ENCODE results near the gene TAB2.

Gene TAB2

GRCh38 chr6:149435919-149436586, 118.5 kb downstream of the TAB2 start:
- no peaks in the 10 kb centered on the region for H3K36me3 ChIP-seq (ENCODE audit: control insufficient read depth, low read length)
- H3K9me2 ChIP-seq (replicated peaks; ENCODE audit: control insufficient read depth, low read length) = no peaks in the 10 kb centered on the region
- no peak overlapping the region for H3K27ac ChIP-seq (ENCODE audit: low read depth, low read length)
- no peaks in the 10 kb centered on the region for H3K79me2 ChIP-seq (ENCODE audit: control insufficient read depth, low read length)
- no peak overlapping the region for H3K4me2 ChIP-seq (ENCODE audit: low read length)
- TF ChIP-seq CTCF (IDR thresholded peaks at IDR 0.05; ENCODE audit: low read depth, low read length, poor library complexity, severe bottlenecking) (no peak), EZH2phosphoT487 (IDR thresholded peaks at IDR 0.05; ENCODE audit: borderline replicate concordance, low read length) (no peak)
- peaks cover 12% of the 10 kb centered on the region for H3K4me1 ChIP-seq (ENCODE audit: control insufficient read depth, low read length)
- no peaks in the 10 kb centered on the region for H3K27me3 ChIP-seq (ENCODE audit: control insufficient read depth, low read length)
- H3F3A ChIP-seq (ENCODE audit: control insufficient read depth, insufficient read depth) = no peaks in the 10 kb centered on the region
- H4K20me1 ChIP-seq (ENCODE audit: control insufficient read depth, insufficient read depth, low read depth, low read length) = no peaks in the 10 kb centered on the region
- H3K4me3 ChIP-seq (ENCODE audit: low read length) = no peak overlapping the region
- no peaks in the 10 kb centered on the region for H3K9me3 ChIP-seq (ENCODE audit: control insufficient read depth, insufficient read depth, low read length)

- no peaks in the 10 kb centered on the region for H3K9me3 ChIP-seq (ENCODE audit: control insufficient read depth, insufficient read depth, low read length)
- no peaks in the 10 kb centered on the region for H3K9me2 ChIP-seq (replicated peaks; ENCODE audit: control insufficient read depth, low read length)
- no peaks in the 10 kb centered on the region for H3K27me3 ChIP-seq (ENCODE audit: control insufficient read depth, low read length)
- H4K20me1 ChIP-seq (ENCODE audit: control insufficient read depth, insufficient read depth, low read depth, low read length) = no peaks in the 10 kb centered on the region
- no peak overlapping the region for H3K27ac ChIP-seq (ENCODE audit: low read depth, low read length)
- no peak overlapping the region for H3K4me3 ChIP-seq (ENCODE audit: low read length)
- H3K36me3 ChIP-seq (ENCODE audit: control insufficient read depth, low read length) = no peaks in the 10 kb centered on the region
- H3K4me1 ChIP-seq (ENCODE audit: control insufficient read depth, low read length) = peaks cover 12% of the 10 kb centered on the region
- no peak overlapping the region for H3K4me2 ChIP-seq (ENCODE audit: low read length)
- no peak for TF ChIP-seq CTCF (IDR thresholded peaks at IDR 0.05; ENCODE audit: low read depth, low read length, poor library complexity, severe bottlenecking)
- no peak for TF ChIP-seq EZH2phosphoT487 (IDR thresholded peaks at IDR 0.05; ENCODE audit: borderline replicate concordance, low read length)
- no peaks in the 10 kb centered on the region for H3F3A ChIP-seq (ENCODE audit: control insufficient read depth, insufficient read depth)
- H3K79me2 ChIP-seq (ENCODE audit: control insufficient read depth, low read length) = no peaks in the 10 kb centered on the region
Observed at GRCh38 chr6:149436647-149437046, 119.1 kb downstream of the TAB2 start.

GRCh38 chr6:149437212-149437611, 119.7 kb downstream of the TAB2 start:
- H3K27me3 ChIP-seq (ENCODE audit: control insufficient read depth, low read length) = no peaks in the 10 kb centered on the region
- no peaks in the 10 kb centered on the region for H3F3A ChIP-seq (ENCODE audit: control insufficient read depth, insufficient read depth)
- H3K9me2 ChIP-seq (replicated peaks; ENCODE audit: control insufficient read depth, low read length) = no peaks in the 10 kb centered on the region
- no peaks in the 10 kb centered on the region for H3K36me3 ChIP-seq (ENCODE audit: control insufficient read depth, low read length)
- peaks cover 10% of the 10 kb centered on the region for H3K4me1 ChIP-seq (ENCODE audit: control insufficient read depth, low read length)
- TF ChIP-seq CTCF (IDR thresholded peaks at IDR 0.05; ENCODE audit: low read depth, low read length, poor library complexity, severe bottlenecking) (no peak), EZH2phosphoT487 (IDR thresholded peaks at IDR 0.05; ENCODE audit: borderline replicate concordance, low read length) (no peak)
- H3K4me2 ChIP-seq (ENCODE audit: low read length) = no peak overlapping the region
- H4K20me1 ChIP-seq (ENCODE audit: control insufficient read depth, insufficient read depth, low read depth, low read length) = no peaks in the 10 kb centered on the region
- no peak overlapping the region for H3K4me3 ChIP-seq (ENCODE audit: low read length)
- no peak overlapping the region for H3K27ac ChIP-seq (ENCODE audit: low read depth, low read length)
- H3K79me2 ChIP-seq (ENCODE audit: control insufficient read depth, low read length) = no peaks in the 10 kb centered on the region
- no peaks in the 10 kb centered on the region for H3K9me3 ChIP-seq (ENCODE audit: control insufficient read depth, insufficient read depth, low read length)

Measured in DOHH2 (cell line).